Subcutaneous adipose tissue (tissue), 4 donors: ENCODE data around the gene ARHGAP45. TPM values are rescaled to one million over a fixed set of nuclear protein-coding genes. Genes with fewer than 3 reads are reported as not detected.

Experiments used
- CTCF ChIP-seq: fragments of 450-650 bp; IDR thresholded peaks from one replicate; pipeline ENCODE4 v1.5.1; 2016; ENCODE audit warnings: low read depth, mild to moderate bottlenecking, control low read depth, antibody characterized with exemption, moderate library complexity
- total RNA-seq, 4 donors: library from RNA; depleted of rRNA; stranded (reverse); fragments of >200 nt; gene quantifications; one replicate each; pipeline ENCODE4 v1.1.0, GENCODE V29; 2016

ARHGAP45 gene
- total RNA-seq, 4 donors from 2014 or later = 31.3 to 52.5 (median 44.0) TPM

- no peak for TF ChIP-seq CTCF
Measured at GRCh38 chr19:1109697-1110671, 43.0 kb downstream of the ARHGAP45 start.

GRCh38 chr19:1110809-1111640 is 44.1 kb downstream of the ARHGAP45 start:
- TF ChIP-seq CTCF = no peak

- TF ChIP-seq CTCF = no peak
Measured at GRCh38 chr19:1111641-1112267, 44.8 kb downstream of the ARHGAP45 start.

GRCh38 chr19:1112268-1113029 is 45.5 kb downstream of the ARHGAP45 start:
- TF ChIP-seq CTCF = no peak

GRCh38 chr19:1113030-1113985 is 46.3 kb downstream of the ARHGAP45 start:
- TF ChIP-seq CTCF = no peak

GRCh38 chr19:1113986-1114483 is 47.1 kb downstream of the ARHGAP45 start:
- TF ChIP-seq CTCF = no peak
